ENCODE data around the gene CHRM1.

- no peak for TF ChIP-seq REST (IDR thresholded peaks at IDR 0.05)
- no peak for TF ChIP-seq HOXA7 (CRISPR knock-in tag; IDR thresholded peaks at IDR 0.05)
- TF ChIP-seq POLR2A (IDR thresholded peaks at IDR 0.05; ENCODE audit: low read length) = no peak
- no peak for TF ChIP-seq CTCF (IDR thresholded peaks at IDR 0.05)
- TF ChIP-seq TFCP2L1 (CRISPR knock-in tag; IDR thresholded peaks at IDR 0.05) = no peak
- no peak for TF ChIP-seq HOXB5 (CRISPR knock-in tag; IDR thresholded peaks at IDR 0.05)
- no peak for TF ChIP-seq USF2 (IDR thresholded peaks at IDR 0.05)
- no peak for TF ChIP-seq MAX (IDR thresholded peaks at IDR 0.05)
- TF ChIP-seq ELK1 (IDR thresholded peaks at IDR 0.05; ENCODE audit: low read depth, low read length) = no peak
- TF ChIP-seq ZFP36 (IDR thresholded peaks at IDR 0.05; ENCODE audit: borderline replicate concordance, partially characterized antibody) = no peak
Measured at GRCh38 chr11:62892077-62892922, 28.9 kb downstream of the CHRM1 start.
